Measurements from ENCODE around the gene MGMT.

MGMT gene

GRCh38 chr10:129509155-129509554 lies 42.1 kb downstream of the MGMT start:
- Histone ChIP-seq H3K9me2 (replicated peaks; ENCODE audit: insufficient read depth, low read length) (no peaks in the 10 kb centered on the region), H3K4me2 (ENCODE audit: low read depth, low read length) (no peak overlapping the region), H2AFZ (ENCODE audit: low read length) (no peak overlapping the region), H3K27me3 (replicated peaks; ENCODE audit: insufficient read depth, low read length) (no peaks in the 10 kb centered on the region), H3F3A (ENCODE audit: insufficient read depth, low read length) (no peaks in the 10 kb centered on the region), H3K36me3 (replicated peaks; ENCODE audit: insufficient read depth, low read length) (no peaks in the 10 kb centered on the region), H3K79me2 (ENCODE audit: low read length) (no peaks in the 10 kb centered on the region), H3K9ac (ENCODE audit: low read length) (no peak overlapping the region), H3K9me3 (replicated peaks; ENCODE audit: insufficient read depth, low read length) (no peaks in the 10 kb centered on the region), H3K4me3 (ENCODE audit: low read length) (no peak overlapping the region), H3K4me1 (ENCODE audit: low read length) (no peaks in the 10 kb centered on the region), H3K27ac (ENCODE audit: low read length) (no peak overlapping the region), H4K20me1 (ENCODE audit: insufficient read depth, low read length) (no peaks in the 10 kb centered on the region)
- no peak for DNase-seq
- TF ChIP-seq EZH2 (optimal IDR thresholded peaks at IDR 0.05; ENCODE audit: low read depth, low read length) (no peak), EZH2phosphoT487 (IDR thresholded peaks at IDR 0.05; ENCODE audit: low read length) (no peak), CTCF (IDR thresholded peaks at IDR 0.05; ENCODE audit: low read length) (no peak)

GRCh38 chr10:129509835-129510234 lies 42.8 kb downstream of the MGMT start:
- no peaks in the 10 kb centered on the region for H3K27me3 ChIP-seq (replicated peaks; ENCODE audit: insufficient read depth, low read length)
- H3K4me1 ChIP-seq (ENCODE audit: low read length), result no peaks in the 10 kb centered on the region
- H3K9me3 ChIP-seq (replicated peaks; ENCODE audit: insufficient read depth, low read length), result no peaks in the 10 kb centered on the region
- no peak overlapping the region for H3K9ac ChIP-seq (ENCODE audit: low read length)
- no peaks in the 10 kb centered on the region for H4K20me1 ChIP-seq (ENCODE audit: insufficient read depth, low read length)
- H3K4me3 ChIP-seq (ENCODE audit: low read length), result no peak overlapping the region
- no peaks in the 10 kb centered on the region for H3K79me2 ChIP-seq (ENCODE audit: low read length)
- H3K4me2 ChIP-seq (ENCODE audit: low read depth, low read length), result no peak overlapping the region
- no peaks in the 10 kb centered on the region for H3K36me3 ChIP-seq (replicated peaks; ENCODE audit: insufficient read depth, low read length)
- no peak overlapping the region for H3K27ac ChIP-seq (ENCODE audit: low read length)
- H3K9me2 ChIP-seq (replicated peaks; ENCODE audit: insufficient read depth, low read length), result no peaks in the 10 kb centered on the region
- no peaks in the 10 kb centered on the region for H3F3A ChIP-seq (ENCODE audit: insufficient read depth, low read length)
- no peak for DNase-seq
- TF ChIP-seq CTCF (IDR thresholded peaks at IDR 0.05; ENCODE audit: low read length), result no peak
- no peak for TF ChIP-seq EZH2 (optimal IDR thresholded peaks at IDR 0.05; ENCODE audit: low read depth, low read length)
- no peak for TF ChIP-seq EZH2phosphoT487 (IDR thresholded peaks at IDR 0.05; ENCODE audit: low read length)
- H2AFZ ChIP-seq (ENCODE audit: low read length), result no peak overlapping the region

GRCh38 chr10:129511086-129511485 lies 44.0 kb downstream of the MGMT start:
- TF ChIP-seq CTCF (IDR thresholded peaks at IDR 0.05; ENCODE audit: low read length) (no peak), EZH2 (optimal IDR thresholded peaks at IDR 0.05; ENCODE audit: low read depth, low read length) (no peak), EZH2phosphoT487 (IDR thresholded peaks at IDR 0.05; ENCODE audit: low read length) (no peak)
- Histone ChIP-seq H2AFZ (ENCODE audit: low read length) (no peak overlapping the region), H3F3A (ENCODE audit: insufficient read depth, low read length) (no peaks in the 10 kb centered on the region), H3K9ac (ENCODE audit: low read length) (no peak overlapping the region), H3K27me3 (replicated peaks; ENCODE audit: insufficient read depth, low read length) (no peaks in the 10 kb centered on the region), H3K9me3 (replicated peaks; ENCODE audit: insufficient read depth, low read length) (no peaks in the 10 kb centered on the region), H3K4me2 (ENCODE audit: low read depth, low read length) (no peak overlapping the region), H3K27ac (ENCODE audit: low read length) (no peak overlapping the region), H3K4me1 (ENCODE audit: low read length) (no peaks in the 10 kb centered on the region), H3K4me3 (ENCODE audit: low read length) (no peak overlapping the region), H3K9me2 (replicated peaks; ENCODE audit: insufficient read depth, low read length) (no peaks in the 10 kb centered on the region), H4K20me1 (ENCODE audit: insufficient read depth, low read length) (no peaks in the 10 kb centered on the region), H3K79me2 (ENCODE audit: low read length) (no peaks in the 10 kb centered on the region), H3K36me3 (replicated peaks; ENCODE audit: insufficient read depth, low read length) (no peaks in the 10 kb centered on the region)
- no peak for DNase-seq
